Measurements from ENCODE around the gene RTEL1. TPM values are rescaled to one million over a fixed set of nuclear protein-coding genes. Genes with fewer than 3 reads are reported as not detected.
A peak's percentile ranks its signal among the peaks of the same experiment; 100 is the strongest.
"Not testable (repeated sequence)": the region's sequence is repeated elsewhere in the genome, so short reads cannot be mapped to it uniquely, and the experiment has no call there.

The RTEL1 gene
- total RNA-seq, 2 experiments from 2014 or later = 53.3 to 58.9 TPM

GRCh38 chr20:63645218-63645617, 12.9 kb upstream of the RTEL1 start:
- ChIA-PET POLR2A (no interaction called here), CTCF (no interaction called here)
- DNase-seq = no peak
- Mint-ChIP-seq H3K4me3 (no peak overlapping the region), H3K36me3 (ENCODE audit: low read depth) (no peaks in the 10 kb centered on the region), H3K9me3 (no peaks in the 10 kb centered on the region), H3K27ac (no peak overlapping the region), H3K27me3 (no peaks in the 10 kb centered on the region), H3K4me1 (peaks cover 5% of the 10 kb centered on the region)

DNA sequence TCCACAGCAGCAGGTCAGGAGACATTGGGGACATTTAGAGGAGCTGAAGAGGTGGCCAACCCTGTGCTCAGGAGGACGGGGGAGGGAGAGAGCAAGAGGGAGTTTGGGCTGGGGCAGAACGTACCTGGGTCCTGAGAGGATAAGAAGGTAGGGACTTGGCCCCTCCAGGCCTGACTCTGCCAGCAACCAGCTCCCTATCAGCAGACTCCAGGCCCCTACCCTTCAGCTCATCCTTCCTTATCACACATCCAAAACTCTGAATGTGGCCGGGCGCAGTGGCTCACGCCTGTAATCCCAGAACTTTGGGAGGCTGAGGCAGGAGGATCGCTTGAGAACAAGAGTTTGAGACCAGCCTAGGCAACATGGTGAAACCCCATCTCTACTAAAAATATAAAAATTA, 9.9 kb upstream of the RTEL1 start:
- Mint-ChIP-seq H3K27me3 (peaks cover 5% of the 10 kb centered on the region), H3K27ac (no peak overlapping the region), H3K4me1 (peaks cover 7% of the 10 kb centered on the region), H3K9me3 (no peaks in the 10 kb centered on the region), H3K36me3 (ENCODE audit: low read depth) (no peaks in the 10 kb centered on the region), H3K4me3 (no peak overlapping the region)
- DNase-seq = no peak
- ChIA-PET CTCF (no interaction called here), POLR2A (no interaction called here)

GRCh38 chr20:63648895-63649589, 9.1 kb upstream of the RTEL1 start:
- Mint-ChIP-seq H3K9me3 (no peaks in the 10 kb centered on the region), H3K36me3 (ENCODE audit: low read depth) (no peaks in the 10 kb centered on the region), H3K27me3 (peaks cover 5% of the 10 kb centered on the region), H3K27ac (no peak overlapping the region), H3K4me3 (no peak overlapping the region), H3K4me1 (peaks cover 9% of the 10 kb centered on the region)
- ChIA-PET POLR2A (no interaction called here), CTCF (interaction anchor here (0.6 to 0.9 kb wide), 2 partner anchors 15 to 857 kb away, joined by 3 read pairs; no protein-coding TSS in a partner anchor)
- no peak for DNase-seq

DNA sequence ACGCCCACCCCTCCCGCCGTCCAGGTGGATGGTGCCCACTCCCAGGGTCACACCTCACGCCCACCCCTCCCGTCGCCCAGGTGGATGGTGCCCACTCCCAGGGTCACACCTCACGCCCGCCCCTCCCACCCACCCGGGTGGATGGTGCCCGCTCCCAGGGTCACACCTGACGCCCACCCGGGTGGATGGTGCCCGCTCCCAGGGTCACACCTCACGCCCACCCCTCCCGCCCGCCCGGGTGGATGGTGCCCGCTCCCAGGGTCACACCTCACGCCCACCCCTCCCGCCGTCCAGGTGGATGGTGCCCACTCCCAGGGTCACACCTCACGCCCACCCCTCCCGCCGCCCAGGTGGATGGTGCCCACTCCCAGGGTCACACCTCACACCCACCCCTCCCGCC, 7.6 kb upstream of the RTEL1 start:
- not testable (repeated sequence) for H3K36me3 Mint-ChIP-seq (ENCODE audit: low read depth)

DNA sequence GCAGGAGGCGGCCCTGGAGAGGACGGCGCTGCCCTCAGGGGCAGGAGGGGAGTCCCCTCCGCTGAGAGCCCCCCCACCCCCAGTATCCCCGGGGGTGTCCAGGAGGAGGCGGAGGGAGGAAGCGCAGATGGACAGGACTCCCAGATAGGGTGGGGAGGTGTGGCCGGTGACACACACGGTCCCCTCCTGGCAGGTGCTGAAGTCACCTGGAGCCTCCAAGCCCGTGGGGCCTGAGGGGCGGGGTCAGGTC, 6.2 kb upstream of the RTEL1 start:
- peaks cover 5% of the 10 kb centered on the region for H3K27me3 Mint-ChIP-seq
- H3K36me3 Mint-ChIP-seq (ENCODE audit: low read depth) = no peaks in the 10 kb centered on the region
- POLR2A ChIA-PET = no interaction called here
- DNase-seq = no peak
- H3K27ac Mint-ChIP-seq = peak overlapping the region; percentile 68
- H3K9me3 Mint-ChIP-seq = no peaks in the 10 kb centered on the region
- H3K4me1 Mint-ChIP-seq = peaks cover 18% of the 10 kb centered on the region
- H3K4me3 Mint-ChIP-seq = peak overlapping the region; percentile 81
- CTCF ChIA-PET = interaction anchor here (4.2 kb wide), 1 partner anchor 10 kb away, joined by 16 read pairs; no protein-coding TSS in a partner anchor

More for the DNA sequence above, 7.6 kb upstream of the RTEL1 start:
- POLR2A ChIA-PET, H3K4me3 Mint-ChIP-seq, H3K27ac Mint-ChIP-seq, H3K9me3 Mint-ChIP-seq, DNase-seq, H3K27me3 Mint-ChIP-seq: not testable (repeated sequence)
- CTCF ChIA-PET = interaction anchor here (0.6 kb wide), 1 partner anchor 116 kb away, joined by 3 read pairs; no protein-coding TSS in a partner anchor
- peaks cover 18% of the 10 kb centered on the region for H3K4me1 Mint-ChIP-seq

- Mint-ChIP-seq H3K4me3 (peak overlapping the region; percentile 81), H3K4me1 (peaks cover 20% of the 10 kb centered on the region), H3K36me3 (ENCODE audit: low read depth) (no peaks in the 10 kb centered on the region), H3K9me3 (no peaks in the 10 kb centered on the region), H3K27ac (no peak overlapping the region), H3K27me3 (peaks cover 5% of the 10 kb centered on the region)
- ChIA-PET CTCF (interaction anchor here (4.2 kb wide), 1 partner anchor 11 kb away, joined by 16 read pairs; no protein-coding TSS in a partner anchor), POLR2A (no interaction called here)
- DNase-seq = no peak
Measured at GRCh38 chr20:63652192-63652980, 5.7 kb upstream of the RTEL1 start.

GRCh38 chr20:63653041-63653973, 4.8 kb upstream of the RTEL1 start, which contains the start of gene STMN3:
Gene STMN3, minus strand, starts transcription at chr20:63653424. Its CDS starts 79 bp downstream, at chr20:63653345.
- Mint-ChIP-seq H3K9me3 (no peaks in the 10 kb centered on the region), H3K27me3 (peaks cover 5% of the 10 kb centered on the region), H3K4me3 (peak within 1 kb of the TSS; percentile 71), H3K27ac (peak within 1 kb of the TSS; percentile 70), H3K36me3 (ENCODE audit: low read depth) (no peaks in the 10 kb centered on the region), H3K4me1 (peaks cover 25% of the 10 kb centered on the region)
- DNase-seq = peak; percentile 82
- ChIA-PET CTCF (interaction anchor here (0.6 to 4.2 kb wide), 2 partner anchors 11 to 156 kb away, joined by 3 to 16 read pairs; no protein-coding TSS in a partner anchor), POLR2A (no interaction called here)

DNA sequence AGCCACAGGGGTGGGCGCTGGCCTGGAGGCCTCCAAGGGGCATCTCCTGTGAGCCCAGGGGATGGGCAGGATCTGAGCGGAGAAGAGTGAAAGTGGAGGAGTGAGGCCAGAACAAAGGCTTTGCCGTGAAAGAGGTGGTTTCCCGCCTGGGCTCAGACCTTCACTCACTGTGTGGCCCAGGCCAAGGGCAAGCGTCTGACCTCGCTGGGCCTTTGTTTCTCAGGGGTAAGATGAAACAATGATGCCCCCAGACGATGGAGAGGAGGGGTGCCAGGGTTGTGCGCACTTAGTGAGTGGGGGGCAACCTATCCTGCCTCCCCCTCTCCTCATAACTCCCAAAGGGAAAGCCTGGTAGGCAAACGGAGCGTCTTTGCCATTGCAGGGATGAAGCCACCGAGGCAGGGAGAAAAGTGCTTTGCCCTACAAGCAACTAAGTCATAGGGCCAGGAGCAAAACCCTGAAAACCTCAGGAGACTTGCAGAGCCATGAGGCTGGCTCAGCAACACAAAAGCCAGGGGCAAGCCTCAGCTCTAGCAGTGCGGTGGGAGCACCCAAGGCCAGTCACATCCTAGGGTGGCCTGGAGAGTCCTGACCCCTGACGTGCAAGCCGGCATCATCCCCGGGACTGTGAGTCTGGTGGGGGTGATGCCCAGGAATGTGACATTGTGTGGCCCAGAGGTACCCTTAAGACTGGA, 4.0 kb upstream of the RTEL1 start:
- H3K36me3 Mint-ChIP-seq (ENCODE audit: low read depth) = no peaks in the 10 kb centered on the region
- H3K9me3 Mint-ChIP-seq = no peaks in the 10 kb centered on the region
- POLR2A ChIA-PET = no interaction called here
- peaks cover 32% of the 10 kb centered on the region for H3K4me1 Mint-ChIP-seq
- peak overlapping the region; percentile 70 for H3K27ac Mint-ChIP-seq
- peaks cover 5% of the 10 kb centered on the region for H3K27me3 Mint-ChIP-seq
- peak overlapping the region; percentile 71 for H3K4me3 Mint-ChIP-seq
- no peak for DNase-seq
- CTCF ChIA-PET = interaction anchor here (0.6 to 4.2 kb wide), 2 partner anchors 12 to 155 kb away, joined by 3 to 16 read pairs; no protein-coding TSS in a partner anchor

DNA sequence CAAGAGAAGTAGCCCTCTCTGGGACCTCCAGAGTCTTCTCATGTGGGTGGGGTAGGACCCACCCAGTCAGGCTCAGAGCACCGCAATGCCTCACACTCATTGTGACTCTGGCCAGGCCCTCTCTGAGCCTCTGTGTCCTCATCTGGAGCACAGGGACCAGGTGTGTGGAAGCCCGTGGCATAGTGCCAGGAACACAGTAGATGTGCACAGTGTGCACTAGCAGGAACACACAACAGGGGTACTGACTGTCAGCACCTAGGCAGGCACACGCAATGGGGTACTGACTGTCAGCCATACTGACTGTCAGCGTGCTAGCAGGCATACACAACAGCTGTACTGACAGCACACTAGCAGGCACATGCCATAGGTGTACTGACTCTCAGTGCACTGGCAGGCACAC, 2.9 kb upstream of the RTEL1 start:
- Mint-ChIP-seq H3K27ac (no peak overlapping the region), H3K4me3 (no peak overlapping the region), H3K27me3 (peaks cover 5% of the 10 kb centered on the region), H3K4me1 (peaks cover 44% of the 10 kb centered on the region), H3K9me3 (no peaks in the 10 kb centered on the region), H3K36me3 (ENCODE audit: low read depth) (peaks cover 3% of the 10 kb centered on the region)
- DNase-seq = no peak
- ChIA-PET CTCF (interaction anchor here (4.2 kb wide), 1 partner anchor 13 kb away, joined by 16 read pairs; no protein-coding TSS in a partner anchor), POLR2A (no interaction called here)

DNA sequence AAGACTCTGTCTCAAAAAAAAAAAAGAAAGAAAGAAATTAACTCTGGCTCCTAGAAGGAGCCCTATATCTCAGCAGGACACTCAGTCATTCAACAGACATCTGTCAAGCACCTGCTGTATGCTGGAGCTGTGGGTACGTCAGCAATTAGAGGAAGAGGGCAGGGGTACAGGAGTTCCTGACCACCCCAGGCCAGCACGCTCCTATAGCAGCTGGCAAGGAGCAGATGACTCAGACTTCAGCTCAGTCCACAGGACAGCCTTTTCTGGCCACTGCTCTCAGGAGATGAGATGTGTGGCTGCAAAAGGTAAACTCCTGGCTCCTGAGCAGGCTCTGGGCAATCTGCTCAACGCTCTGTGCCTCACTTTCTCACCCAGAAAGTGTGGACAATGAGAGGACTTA, 1.7 kb upstream of the RTEL1 start:
- no peak for DNase-seq
- Mint-ChIP-seq H3K27ac (peak overlapping the region; percentile 31), H3K9me3 (no peaks in the 10 kb centered on the region), H3K27me3 (peaks cover 3% of the 10 kb centered on the region), H3K4me1 (peaks cover 44% of the 10 kb centered on the region), H3K4me3 (peak overlapping the region; percentile 92), H3K36me3 (ENCODE audit: low read depth) (peaks cover 3% of the 10 kb centered on the region)
- POLR2A ChIA-PET = no interaction called here
- CTCF ChIA-PET = interaction anchor here (0.6 kb wide), 1 partner anchor 254 kb away, joined by 4 read pairs; no protein-coding TSS in a partner anchor

DNA sequence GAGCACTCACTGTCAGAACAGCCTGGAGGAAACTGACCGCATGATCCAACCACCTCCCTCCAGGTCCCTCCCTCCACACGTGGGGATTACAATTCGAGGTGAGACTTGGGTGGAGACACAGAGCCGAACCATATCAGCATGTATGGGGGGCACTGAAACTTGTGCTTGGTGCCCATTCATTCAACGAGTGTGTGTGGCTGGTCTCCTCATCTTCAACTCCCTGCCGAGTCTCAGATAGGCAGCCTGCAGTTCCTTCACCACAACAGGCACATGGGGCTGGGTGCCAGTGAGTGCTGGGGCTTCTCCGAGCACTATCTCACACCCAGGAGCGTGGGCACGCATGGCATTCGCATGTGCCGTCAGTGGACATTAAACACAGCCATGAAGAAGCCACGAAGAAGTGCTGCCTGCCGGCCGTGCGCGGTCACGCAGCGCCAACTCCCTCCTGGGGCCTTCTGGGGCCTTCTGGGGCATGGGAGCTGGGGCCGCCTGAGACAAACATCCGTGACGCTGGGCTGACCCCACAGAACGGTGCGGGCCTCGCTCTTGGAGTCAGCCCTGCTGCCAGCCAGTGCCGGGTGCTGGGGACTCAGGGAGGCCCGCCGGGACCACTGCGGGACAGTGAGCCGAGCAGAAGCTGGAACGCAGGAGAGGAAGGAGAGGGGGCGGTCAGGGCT, 714 bp upstream of the RTEL1 start:
- POLR2A ChIA-PET = no interaction called here
- peak overlapping the region; percentile 94 for H3K27ac Mint-ChIP-seq
- H3K9me3 Mint-ChIP-seq = no peaks in the 10 kb centered on the region
- peaks cover 5% of the 10 kb centered on the region for H3K36me3 Mint-ChIP-seq (ENCODE audit: low read depth)
- H3K27me3 Mint-ChIP-seq = no peaks in the 10 kb centered on the region
- no peak for DNase-seq
- peaks cover 41% of the 10 kb centered on the region for H3K4me1 Mint-ChIP-seq
- H3K4me3 Mint-ChIP-seq = peak overlapping the region; percentile 92
- CTCF ChIA-PET = interaction anchor here (1.2 to 1.6 kb wide), 5 partner anchors 15 to 463 kb away, joined by 3 to 9 read pairs (median 4); partner anchors contain the start of gene PTK6
